ENCODE measurements around the gene AFF3.

Gene AFF3

DNA sequence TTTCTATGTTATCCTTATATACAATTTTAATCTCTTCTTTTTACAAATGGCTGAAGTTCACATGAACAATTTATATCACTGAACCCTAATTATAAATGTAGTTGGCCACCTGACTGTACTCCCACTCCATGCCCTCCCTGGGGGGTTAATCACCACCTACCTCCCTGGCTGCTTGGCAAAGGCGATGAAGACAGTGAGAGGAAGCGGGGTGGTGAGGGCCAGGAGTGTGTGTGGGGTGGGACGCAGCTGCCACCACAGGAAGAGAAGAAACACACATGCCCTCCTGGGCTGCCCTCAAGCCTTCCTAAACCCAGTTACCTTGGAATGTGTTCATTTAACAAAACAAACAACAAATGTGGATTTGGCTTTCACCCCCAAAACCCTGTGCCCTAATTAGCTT, 565.6 kb downstream of the AFF3 start:
- H3K4me3 ChIP-seq (ENCODE audit: low read length): no peak overlapping the region
- TF ChIP-seq, protein P1, sequence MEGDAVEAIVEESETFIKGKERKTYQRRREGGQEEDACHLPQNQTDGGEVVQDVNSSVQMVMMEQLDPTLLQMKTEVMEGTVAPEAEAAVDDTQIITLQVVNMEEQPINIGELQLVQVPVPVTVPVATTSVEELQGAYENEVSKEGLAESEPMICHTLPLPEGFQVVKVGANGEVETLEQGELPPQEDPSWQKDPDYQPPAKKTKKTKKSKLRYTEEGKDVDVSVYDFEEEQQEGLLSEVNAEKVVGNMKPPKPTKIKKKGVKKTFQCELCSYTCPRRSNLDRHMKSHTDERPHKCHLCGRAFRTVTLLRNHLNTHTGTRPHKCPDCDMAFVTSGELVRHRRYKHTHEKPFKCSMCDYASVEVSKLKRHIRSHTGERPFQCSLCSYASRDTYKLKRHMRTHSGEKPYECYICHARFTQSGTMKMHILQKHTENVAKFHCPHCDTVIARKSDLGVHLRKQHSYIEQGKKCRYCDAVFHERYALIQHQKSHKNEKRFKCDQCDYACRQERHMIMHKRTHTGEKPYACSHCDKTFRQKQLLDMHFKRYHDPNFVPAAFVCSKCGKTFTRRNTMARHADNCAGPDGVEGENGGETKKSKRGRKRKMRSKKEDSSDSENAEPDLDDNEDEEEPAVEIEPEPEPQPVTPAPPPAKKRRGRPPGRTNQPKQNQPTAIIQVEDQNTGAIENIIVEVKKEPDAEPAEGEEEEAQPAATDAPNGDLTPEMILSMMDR (IDR thresholded peaks at IDR 0.05; ENCODE audit: insufficient read depth, low read depth, low read length, missing control alignments): no peak
- DNase-seq (ENCODE audit: low read depth): no peak

DNA sequence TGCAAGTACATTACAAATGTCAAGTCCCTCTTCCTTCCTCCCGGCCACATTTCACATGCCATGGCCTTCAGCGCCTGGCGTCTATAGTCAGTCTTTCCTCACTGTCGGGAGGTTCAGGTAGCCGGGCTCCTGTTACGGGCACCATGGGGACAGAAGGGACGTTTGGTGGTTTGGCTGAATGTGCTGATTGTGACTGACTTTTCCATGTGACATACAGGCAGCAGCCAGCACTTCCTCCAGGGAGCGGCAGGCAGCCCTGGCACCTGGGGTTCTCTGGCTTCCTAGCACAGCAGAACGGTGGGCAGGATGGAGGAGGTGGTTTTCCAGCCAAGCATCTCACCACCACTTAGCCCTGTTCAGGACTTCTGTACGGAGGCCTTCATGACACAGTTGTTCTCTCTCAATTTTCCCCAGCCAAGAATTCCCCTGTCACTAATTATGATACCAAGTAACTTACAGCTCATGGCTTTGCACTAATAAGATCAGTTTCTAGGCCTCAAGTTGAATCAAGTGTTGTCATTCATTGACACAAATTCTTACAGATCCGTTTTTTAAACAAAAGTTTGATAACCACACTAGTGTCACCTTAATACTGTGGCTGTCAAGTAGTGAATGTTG, 568.6 kb downstream of the AFF3 start:
- DNase-seq (ENCODE audit: low read depth): no peak
- no peak overlapping the region for H3K4me3 ChIP-seq (ENCODE audit: low read length)
- TF ChIP-seq, protein P1 (IDR thresholded peaks at IDR 0.05; ENCODE audit: insufficient read depth, low read depth, low read length, missing control alignments): no peak

DNA sequence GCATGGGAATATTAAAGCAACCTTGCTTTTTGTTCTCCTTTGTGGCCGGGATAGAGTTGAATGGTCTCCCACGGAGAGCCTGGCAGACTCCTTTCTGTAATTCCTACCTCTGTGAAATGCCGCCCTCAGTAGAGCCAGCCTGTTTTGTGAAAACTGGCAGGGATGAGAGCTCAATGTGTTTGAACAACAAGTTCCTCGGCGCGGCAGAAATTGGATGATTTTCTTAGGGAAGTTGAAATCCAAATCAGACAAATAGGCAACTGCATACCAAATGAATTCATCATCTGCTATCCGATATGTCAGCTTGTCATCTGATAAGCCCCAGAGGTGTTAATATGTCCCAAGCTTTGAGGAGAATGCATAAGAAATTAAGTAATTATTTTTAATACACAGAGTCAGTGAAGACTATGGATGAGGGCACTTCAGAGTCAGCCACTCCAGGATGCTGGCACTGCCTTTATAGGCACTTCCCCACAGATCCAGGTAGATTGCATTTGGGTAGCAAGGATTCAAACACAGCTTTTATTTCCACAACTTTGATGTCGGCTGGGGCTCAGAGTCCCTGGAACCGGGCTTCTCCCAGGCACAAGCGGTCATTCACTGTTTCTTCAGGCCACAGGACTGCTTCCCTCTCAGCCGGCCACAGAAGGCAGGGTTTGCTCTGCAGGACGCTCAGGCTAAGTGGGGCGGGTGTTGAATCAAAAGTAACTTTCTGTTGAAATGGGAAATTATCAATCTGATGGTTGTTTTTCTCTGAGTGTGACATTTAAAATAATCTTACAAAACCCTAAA, 569.8 kb downstream of the AFF3 start:
- peak; percentile 6 for DNase-seq (ENCODE audit: low read depth)
- no peak overlapping the region for H3K4me3 ChIP-seq (ENCODE audit: low read length)
- TF ChIP-seq, protein P1 (IDR thresholded peaks at IDR 0.05; ENCODE audit: insufficient read depth, low read depth, low read length, missing control alignments): no peak

DNA sequence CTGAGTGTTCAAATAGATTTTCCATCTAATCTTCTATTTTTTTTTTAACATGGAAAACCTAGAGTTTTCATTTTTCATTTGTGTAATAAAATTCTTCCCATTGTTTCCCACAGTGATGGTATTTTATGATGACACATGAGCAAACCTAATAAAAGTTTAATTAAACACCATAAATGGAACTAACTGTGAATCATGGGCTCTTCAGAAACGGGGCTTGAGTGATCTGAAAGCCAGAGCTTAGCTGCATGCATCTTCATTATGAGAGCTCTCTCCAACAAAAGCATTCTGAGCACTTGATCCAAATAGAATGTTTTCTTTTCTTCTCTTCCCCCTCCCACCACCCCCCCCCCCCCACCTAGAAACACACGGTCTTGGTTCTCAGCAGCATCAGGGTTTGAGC, 570.4 kb downstream of the AFF3 start:
- DNase-seq (ENCODE audit: low read depth): no peak
- H3K4me3 ChIP-seq (ENCODE audit: low read length): no peak overlapping the region
- TF ChIP-seq, protein P1 (IDR thresholded peaks at IDR 0.05; ENCODE audit: insufficient read depth, low read depth, low read length, missing control alignments): no peak

DNA sequence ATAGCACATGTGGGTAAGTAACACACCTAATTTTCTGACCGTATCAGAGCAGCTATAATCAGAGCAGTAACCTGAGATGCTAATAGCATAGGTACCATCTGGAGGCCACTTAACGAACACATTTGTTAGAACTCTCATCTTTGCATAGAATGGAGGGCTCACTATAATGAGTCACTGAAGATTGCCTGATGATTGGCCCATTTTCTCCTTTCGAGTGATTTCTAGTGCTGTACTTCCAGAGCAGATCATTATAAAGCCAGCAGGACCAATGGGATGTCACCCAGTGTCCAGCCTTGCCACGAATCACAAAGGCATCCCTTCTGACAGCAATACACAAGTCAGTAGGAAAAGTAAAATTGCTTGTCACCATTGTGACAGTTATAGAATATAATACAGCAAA, 570.9 kb downstream of the AFF3 start:
- TF ChIP-seq, protein P1 (IDR thresholded peaks at IDR 0.05; ENCODE audit: insufficient read depth, low read depth, low read length, missing control alignments): no peak
- no peak overlapping the region for H3K4me3 ChIP-seq (ENCODE audit: low read length)
- no peak for DNase-seq (ENCODE audit: low read depth)

DNA sequence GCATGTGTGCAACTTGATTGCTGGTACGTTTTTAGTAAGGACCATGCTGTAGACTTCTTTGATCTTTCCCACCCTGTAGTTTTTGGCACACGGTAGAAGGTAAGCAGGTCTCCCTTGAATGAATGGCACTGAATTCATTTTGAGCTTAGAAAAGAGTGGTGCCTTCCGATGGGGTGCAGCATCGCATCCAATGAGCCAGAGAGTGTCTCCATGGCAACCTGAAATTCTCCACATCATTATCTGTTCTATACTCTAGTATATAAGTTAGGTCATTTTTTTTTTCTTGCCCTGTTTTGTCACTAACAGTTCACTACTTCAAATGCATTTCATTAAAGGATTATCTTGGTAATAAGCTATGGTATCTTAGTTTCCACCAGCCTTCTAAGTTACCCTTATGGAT, 571.4 kb downstream of the AFF3 start:
- H3K4me3 ChIP-seq (ENCODE audit: low read length): no peak overlapping the region
- TF ChIP-seq, protein P1 (IDR thresholded peaks at IDR 0.05; ENCODE audit: insufficient read depth, low read depth, low read length, missing control alignments): no peak
- DNase-seq (ENCODE audit: low read depth): no peak
